Embryonic facial prominence (tissue), 1 donor: ENCODE results near the gene CAMK1G.
A peak's percentile ranks its signal among the peaks of the same experiment; 100 is the strongest.

Experiments
- DNase-seq: peaks from one replicate; pipeline ENCODE4 v3.0.0-alpha.2; 2016; ENCODE audit errors: extremely low spot score

The CAMK1G gene

DNA sequence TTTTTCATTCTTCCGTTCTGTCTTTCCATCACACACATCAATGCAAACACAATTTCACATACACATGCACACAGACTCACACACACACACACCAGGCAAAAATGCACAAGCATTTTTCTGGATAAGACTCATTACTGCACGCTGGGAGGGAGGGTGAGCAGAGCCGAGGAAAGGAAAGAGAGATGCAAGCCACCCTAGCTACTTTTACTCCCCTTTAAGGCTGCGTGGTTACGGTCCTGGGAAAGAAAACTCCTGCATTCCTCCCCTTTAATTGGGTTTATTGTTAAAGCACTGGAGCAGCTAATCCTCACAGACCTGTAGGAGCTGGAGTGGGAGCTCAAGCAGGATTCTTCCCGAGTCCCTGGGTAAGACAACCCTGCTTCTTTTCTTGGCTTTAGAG, at the start of gene CAMK1G:
Gene CAMK1G, plus strand, starts transcription at position 307 of the 400 bp plus-strand sequence. CDS start 11,270 bp downstream, outside the sequence.
- DNase-seq: peak; percentile 42

DNA sequence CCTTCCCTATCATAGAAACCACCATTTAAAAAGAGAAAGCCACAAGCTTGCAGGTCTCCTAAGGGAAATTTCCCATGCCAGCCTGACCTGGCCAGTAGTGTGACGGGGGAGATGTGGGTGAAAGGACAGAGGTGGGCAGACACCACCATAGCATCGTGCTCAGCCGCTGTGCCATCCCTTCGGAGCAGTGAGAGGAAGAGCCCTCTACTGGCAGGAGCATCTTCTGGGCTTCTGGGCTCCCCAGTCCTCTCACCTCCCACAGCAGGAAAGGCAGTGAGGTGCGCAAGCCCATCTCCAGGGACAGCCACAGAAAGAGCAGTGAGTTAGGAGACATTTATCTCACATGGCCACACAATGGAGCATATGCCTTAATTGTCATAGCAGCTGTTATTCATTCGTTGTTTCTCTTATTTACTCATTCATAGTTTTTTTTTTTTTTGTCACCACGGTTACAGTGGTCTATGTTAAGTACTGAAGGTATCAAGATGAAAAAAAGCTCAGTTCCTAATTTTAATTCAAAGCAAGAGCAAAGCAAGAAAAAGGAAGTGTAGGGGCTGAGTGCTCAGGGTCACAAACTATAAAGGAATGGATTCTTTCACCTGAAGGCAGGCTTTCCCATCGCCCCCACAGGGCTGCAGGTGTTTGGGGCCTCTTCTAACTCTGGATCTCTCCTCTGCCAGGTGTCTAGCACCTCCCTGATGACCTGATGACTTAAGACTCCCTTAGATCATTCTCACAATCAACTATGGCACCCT, 48.8 kb upstream of the CAMK1G start:
- DNase-seq: no peak

DNA sequence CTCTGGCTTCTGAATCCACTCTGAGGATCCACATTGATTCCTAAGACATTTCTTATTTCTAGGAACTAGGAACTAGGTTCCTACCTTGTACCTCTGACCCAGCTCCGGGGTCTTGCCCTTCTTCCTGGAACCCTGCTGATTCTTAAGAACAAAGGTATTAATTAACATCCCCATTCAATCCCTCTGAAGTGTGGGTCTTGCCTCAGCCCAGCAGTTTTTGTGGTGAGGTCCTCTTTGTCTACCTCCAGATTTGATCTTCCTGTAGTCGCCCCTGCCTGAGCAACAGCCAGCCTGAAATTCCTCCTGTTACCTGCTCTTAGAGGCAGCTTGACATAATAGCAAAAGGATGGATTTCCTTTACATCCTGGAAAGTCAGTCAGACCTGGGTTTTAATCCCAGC, 46.7 kb upstream of the CAMK1G start:
- no peak for DNase-seq

DNA sequence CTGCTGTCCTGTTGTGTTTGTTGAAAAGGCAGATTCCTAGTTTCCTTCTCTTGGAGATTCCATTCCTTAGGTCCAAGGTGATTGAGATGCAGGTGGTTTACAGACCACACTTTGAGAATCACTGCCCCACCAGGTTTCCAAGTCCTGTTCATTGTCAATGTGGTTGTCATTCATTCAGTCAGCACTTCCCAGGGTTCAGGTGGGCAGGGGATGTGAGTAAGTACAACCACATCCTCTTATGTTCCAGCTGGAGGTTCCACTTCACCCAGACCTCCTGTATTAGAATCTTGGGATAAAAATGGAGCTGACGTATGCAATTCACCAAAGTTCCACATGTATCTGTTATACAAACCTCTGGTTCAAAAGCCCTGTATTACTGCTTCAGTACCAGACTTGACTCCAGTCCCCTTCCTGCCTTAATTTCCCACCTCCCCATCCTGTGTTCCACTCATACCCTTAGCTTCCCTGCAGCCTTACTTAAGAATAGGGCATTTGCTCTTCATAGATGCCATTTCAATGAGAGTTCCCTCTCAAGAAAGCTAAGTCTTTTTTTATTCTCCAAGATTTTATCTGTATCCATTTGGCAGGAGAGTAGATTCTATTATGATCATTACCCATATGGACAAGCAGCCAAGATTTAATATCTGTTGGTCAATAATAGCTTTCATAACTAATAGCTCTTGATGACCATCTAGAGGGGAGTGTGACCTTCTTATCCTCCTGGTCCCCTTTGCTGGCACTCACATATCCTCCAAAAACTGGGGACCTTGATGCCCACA, 46.0 kb upstream of the CAMK1G start:
- no peak for DNase-seq

DNA sequence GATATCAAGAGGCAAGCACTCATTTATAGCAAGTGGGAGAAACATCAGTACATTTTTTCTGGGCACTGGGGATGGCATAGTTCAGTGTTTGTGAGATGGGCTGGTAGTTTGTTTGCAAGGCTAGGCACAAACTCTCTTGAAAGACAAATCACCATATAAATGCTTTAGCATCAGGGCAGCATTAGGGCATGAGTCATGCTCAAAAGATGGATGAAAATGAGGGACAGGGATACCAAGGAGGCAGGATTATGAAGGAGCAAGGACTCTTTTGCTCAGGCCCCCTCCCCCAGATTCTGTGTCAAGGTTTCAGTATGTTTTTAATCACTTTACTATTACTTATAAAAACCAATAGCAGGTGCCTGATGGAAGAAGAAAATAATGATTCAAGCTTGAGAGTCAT, 43.9 kb upstream of the CAMK1G start:
- DNase-seq: no peak

DNA sequence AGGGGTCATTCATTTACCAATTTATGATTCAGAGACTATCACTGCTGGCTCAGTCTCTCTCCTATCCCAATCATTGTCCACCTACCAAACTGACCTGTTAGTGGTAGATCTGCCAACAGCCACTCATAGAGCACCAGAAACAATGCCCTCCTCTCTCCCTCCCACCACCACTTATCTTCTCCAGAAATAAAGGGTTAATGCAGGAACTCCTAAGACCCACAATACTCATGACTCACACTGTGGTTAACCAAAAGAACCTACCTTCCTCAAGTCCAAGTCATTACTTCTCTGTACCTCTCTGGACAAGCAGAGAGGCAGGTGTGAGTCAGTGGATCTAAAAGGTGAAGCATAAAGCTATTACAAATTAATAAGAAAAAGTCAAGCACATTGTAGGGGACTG, 40.9 kb upstream of the CAMK1G start:
- DNase-seq: no peak

DNA sequence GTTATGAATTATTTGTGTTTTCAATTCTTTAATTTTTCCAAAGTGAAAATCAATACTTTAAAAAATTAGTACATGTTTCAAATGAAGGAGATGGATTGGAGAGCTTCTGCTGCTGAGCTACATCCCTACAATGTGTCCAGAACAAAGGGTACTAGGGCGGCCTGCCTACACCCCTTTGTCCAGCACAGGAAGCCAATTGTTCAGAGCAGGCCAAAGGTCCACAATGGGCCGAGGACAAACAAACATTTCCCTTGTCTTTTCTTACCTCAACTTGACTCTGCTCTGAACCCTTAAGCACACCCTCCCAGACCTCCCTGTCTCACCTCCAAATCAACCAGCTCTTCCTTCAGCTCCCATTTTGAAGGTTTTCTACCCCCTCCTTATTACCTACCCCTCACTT, 39.4 kb upstream of the CAMK1G start:
- DNase-seq: no peak

DNA sequence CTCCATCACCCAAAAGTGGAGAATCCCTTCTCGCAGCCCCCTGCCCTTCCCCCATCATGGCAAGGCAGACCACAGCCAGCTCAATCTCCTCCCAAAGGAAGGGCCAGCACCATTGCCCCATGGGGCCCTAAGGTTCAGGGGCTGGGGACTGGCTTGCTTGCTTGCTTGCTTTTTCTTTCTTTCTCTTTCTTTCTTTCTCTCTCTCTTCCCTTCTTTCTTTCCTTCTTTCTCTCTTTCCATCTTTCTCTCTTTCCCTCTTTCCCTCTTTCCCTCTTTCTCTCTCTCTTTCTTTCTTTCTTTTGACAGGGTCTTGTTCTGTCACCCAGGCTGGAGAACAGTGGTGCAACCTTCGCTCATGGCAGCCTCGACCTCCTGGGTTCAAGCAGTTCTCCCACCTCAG, 38.1 kb upstream of the CAMK1G start:
- no peak for DNase-seq

DNA sequence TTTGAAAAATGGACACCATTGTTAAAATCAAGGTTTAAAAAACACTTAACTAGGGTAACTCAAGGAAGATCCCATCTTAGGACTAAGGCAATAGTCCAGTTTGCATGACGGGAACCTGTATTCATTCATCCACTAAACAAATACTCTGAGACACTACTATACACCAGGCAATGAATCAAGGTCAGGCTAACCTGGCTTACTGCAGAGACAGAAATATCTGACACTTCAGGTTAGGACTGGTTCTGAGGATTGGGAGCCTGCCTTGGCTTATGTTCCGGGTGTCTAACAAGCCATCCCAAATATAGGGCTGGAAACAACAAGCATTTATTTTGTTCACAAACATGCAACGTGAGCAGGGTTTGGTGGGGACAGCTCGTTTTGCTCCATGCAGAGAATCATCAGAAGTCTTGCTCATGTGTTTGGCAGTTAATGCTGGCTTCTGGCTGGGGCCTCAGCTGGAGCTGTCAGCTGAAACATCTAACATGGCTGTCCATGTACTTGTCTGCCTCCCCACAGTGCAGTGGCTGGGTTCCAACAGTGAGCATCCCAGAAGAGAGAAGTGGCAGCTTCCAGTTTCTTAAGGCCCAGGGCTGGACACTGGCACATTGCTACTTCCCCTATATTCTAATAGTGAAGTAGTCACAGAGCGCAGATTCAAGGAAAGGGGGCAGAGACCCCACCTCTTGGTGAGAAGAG, 37.0 kb upstream of the CAMK1G start:
- DNase-seq: no peak

DNA sequence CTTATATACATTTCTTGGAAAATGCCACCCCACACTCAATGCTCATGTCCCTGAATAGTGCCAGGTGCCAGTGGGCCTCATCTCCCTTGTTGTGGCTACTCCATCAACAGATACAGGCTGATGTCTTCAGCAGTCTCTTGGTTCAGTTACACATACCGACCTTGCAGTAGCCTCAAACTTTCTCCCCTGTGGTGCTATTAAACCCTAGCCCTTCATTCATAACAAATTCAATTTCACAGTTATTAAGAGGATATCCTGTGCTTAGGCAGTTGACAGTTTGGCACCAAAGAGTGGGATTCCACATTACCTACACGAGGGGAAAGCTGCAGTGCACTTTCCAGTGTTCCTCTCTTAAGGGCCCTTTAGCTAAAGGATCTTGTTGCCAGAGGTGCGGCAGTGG, 35.9 kb upstream of the CAMK1G start:
- DNase-seq: no peak

DNA sequence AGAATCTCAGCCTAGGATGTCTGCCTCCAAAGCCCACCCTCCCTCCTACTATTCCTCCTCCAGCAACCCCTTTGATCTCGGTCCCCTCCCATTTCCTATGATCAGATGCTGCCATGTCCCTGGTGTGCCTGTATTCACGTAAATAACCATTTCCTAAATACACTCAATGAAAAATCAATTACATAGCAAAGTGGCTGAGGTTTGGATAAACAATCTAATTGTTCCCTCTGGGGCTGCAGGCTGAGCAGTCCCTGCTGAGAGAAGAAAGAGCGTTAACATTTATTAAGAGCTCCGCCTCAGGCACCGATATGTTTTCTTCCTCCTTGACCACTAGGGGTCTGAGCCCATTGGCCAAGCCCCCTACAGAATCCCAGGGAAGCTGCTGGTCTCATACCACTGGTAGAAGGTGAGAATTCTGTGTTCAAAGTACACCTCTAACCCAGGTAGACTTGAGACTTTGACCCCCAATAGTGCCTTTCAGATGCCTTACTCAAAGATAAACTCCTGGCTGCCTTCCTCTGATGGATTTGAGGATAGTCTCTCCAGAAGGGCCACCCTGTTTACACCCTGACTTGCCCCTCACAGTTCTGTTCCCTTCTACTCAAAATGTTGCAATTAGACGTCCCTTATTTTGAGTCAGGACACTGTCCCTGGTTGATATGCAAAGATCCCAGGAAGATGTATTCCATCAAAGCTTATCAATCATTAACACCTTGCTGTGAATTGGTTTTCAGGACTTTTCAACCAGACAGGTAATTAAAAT, 33.9 kb upstream of the CAMK1G start:
- no peak for DNase-seq

DNA sequence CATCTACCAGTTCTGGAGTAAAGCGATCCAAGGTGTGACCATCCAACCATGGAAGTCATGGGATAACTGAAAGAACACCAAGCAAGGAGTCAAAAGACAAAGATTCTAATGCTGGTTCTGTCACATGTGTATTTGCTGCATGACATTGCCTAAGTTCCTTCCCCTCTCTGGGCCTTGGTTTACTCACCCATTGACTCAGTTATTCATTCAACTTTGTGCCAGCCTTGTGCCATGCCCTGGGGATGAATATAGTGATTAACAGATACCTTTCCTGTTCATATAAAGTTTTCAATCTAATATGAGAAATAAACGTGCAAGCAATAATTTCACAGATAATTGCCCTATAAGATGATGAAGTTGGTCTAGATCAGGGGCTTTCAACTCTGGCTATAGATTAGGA, 33.0 kb upstream of the CAMK1G start:
- DNase-seq: no peak

DNA sequence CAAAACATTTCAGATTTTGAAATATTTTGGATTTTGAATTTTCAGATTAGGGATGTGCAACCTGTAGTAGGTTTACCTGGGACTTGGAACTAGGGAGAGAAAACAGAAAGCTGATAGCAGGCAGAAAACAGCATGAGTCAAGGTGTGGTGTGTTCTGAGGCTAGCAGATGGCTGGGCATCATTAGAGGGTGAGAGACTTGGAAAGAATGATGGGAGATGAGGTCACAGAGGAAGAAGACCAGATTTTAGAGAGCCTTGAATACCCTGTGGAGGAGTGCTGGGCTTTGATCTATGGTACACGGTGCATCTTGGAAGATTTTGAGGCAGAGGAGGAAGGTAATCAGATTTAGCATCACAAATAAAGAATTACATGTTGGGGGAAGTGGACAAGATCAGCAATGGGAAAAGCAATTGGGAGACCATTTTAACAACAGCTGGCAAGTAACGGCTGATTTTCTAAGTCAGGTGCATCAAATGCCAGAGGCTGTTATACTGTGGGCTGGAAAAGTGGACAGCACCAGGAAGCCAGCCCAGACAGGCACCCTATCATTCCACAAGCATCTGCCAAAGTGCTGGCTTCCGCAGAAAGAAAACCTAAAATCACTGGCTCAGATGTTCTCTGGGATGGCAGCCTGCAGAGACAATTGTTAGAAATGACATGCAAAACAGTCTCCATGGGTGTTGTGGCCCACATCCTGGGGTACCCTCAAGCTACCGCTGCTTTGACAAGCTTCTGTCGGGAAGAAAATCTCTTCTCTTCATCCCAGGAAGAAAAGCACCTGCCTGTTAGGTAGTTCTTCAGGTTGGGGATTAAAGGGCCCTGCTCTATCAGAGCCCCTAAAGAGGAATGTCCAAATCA, 30.9 kb upstream of the CAMK1G start:
- no peak for DNase-seq

DNA sequence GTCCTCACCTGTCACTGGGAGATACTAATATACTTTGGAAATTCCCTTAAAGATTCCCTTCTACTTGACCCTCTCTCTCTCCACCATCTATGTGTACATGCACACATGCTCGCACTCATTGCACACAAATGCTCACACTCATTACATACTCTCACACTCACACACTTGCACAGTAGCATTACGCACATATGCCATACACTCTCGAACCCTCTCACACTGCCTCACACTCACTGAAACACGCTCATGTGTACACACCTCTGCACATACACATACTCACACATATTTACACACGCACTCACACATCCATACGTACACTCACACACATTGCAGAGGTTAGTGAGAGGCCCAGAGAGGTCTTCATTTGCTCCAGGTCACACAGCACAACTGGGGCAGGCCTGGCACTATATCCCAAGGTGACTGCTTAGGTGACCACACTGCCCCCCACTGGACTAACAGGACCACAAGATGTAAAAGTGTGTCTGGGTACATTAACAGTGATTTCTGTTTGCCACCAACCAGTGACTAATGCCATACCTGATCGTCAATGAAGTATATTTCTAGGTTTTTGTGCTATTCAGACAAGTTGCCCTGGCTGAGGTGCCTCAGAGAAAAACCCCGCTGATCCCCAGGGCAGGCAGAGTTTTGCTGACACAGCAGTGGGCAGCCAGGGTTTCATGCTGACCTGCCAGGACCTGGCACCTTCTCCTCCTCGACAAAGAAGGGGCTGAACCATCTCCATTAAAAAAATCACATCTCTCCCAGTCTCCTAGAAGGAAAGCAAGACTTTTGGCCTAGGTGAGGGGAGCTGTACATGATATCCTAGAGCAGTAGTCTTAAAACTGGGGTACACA, 28.5 kb upstream of the CAMK1G start:
- DNase-seq: no peak

DNA sequence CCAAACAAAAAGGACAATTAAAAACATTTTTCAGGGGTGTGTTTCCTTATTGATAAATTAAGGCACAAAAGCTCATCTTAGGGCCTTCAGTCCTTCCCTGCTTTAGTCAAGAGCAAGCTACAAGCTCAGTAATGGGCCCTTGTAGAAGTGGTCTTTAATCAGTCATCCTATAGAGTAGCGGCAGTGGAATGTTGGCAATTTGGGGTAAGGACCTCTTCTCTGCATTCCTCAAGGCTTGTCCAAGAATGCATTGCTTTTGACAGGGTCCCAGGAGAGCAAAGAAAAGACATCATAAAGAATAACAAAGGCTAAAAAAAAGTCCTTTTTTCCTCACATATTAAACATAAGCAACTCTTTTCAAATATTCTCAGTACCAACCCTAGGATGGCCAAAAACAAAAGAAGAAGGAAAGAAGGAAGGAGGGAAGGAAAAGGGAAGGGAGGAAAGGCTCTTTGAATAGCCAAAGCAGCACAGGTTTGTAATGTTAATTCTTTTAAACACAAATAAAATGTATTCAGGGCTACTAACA, 27.3 kb upstream of the CAMK1G start:
- DNase-seq: no peak

DNA sequence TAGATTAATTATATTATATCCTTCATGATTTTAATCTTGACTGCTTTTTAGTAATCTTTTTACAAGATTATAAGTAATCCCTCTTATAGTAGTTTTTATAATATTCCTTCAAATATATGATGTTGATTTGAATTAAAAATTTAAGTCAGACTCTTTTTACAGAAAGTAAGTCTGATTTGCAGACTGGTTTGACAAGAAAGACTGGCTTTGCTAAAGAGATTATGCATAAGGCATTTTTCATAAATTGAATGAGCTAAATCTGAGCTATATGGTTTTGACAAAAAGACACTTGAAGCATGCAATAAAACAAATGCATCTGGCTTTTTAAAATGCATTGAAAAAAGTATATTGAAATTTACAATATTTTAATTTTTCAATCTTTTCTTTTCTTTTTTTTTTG, 26.3 kb upstream of the CAMK1G start:
- no peak for DNase-seq

DNA sequence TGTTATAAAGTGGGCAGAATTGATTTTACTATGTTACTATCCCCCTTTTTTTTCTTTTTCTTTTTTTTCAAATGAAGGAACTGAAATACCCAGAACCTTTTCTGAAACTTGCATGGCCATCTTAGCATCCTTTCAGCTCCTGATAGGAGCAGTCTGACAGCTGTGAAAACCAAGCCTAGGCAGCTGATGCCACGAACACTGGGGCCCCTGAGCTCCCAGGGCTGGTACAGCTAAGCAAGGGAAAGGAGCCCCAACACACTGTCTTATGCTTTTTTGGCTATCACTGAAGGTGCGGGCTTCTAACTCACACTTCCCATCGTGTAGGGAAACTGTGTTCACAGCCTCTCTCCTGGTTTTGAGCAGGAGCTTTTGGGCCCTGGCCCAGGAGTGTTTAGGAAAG, 23.0 kb upstream of the CAMK1G start:
- no peak for DNase-seq

DNA sequence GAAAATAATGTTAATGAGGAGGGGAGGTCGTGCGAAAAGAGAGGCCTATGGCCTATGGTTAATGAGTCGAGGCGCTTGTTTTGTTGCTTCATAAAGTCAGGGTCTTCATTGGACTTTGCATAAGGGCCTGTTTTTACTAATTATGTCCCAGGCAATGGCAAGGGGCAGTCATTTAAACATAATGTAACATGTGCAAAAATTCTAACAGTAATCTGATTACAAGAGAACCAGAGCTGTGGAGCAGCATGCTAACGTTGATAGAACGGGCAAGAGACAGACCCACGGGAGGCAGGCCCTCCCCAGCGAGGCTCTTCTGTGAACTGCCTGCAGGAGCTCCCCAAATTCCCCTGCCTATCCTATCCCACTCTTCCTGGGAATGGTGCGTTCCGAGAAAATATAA, 22.6 kb upstream of the CAMK1G start:
- DNase-seq: no peak

DNA sequence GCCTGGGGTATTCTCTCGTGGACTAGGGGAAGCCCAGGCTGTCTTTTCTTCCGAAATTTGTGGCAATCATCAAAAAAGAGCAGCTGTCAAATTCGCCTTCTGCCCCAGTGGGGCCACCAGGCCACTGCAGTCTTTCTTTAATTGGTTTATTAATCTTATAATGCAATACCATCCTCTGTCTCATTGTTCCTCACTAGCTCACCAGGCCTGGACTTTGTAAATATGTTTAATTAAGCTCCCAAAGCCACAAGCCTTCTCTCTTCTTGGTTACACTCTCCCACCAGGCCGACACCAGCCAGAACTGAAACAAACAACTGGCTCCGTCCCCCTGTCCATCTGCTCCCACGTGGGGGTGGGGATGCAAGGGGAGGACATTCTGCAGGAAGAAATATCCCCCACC, 22.0 kb upstream of the CAMK1G start:
- no peak for DNase-seq

DNA sequence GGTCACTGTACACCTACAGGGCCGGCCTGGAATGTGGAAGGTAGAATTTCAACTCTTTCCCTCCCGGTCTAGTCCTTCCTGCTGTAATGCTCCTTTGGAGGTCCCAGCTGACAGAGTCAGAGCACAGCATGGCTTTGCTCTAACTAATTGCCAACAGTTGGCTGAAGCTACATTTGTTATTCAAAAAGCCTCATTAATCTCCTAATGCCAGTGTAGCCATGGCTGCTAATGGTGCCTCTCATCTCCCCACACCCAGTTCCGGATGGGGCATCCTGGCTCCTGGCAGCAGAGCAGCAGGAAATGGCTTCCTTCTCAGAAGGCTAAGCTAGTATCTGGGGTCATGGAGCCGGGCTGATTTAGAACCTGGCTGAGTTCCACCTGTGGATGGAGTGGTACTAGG, 18.7 kb upstream of the CAMK1G start:
- DNase-seq: no peak
